ENCODE data around the gene FAM25G.
"Not testable (repeated sequence)": the region's sequence is repeated elsewhere in the genome, so short reads cannot be mapped to it uniquely, and the experiment has no call there.

The FAM25G gene

GRCh38 chr10:47491600-47491999 lies at the start of gene FAM25G:
Gene FAM25G (minus strand): TSS chr10:47491700. CDS start chr10:47491674, 26 bp downstream.
- not testable (repeated sequence) for H3K9me3 ChIP-seq (ENCODE audit: insufficient read depth, low read length, severe bottlenecking)

GRCh38 chr10:47536430-47536829 lies 44.9 kb upstream of the FAM25G start:
- H3K4me1 ChIP-seq (ENCODE audit: insufficient read depth, low read length); H3K79me2 ChIP-seq (ENCODE audit: insufficient read depth, low read length); H3K4me3 ChIP-seq (ENCODE audit: low read depth in 1 of 2, low read length in 2 of 2); H3K36me3 ChIP-seq (ENCODE audit: insufficient read depth, low read length); H2AFZ ChIP-seq (ENCODE audit: low read depth, low read length); H3K9ac ChIP-seq (ENCODE audit: low read depth, low read length); H3K27me3 ChIP-seq (ENCODE audit: insufficient read depth, low read length, poor library complexity); ATAC-seq (ENCODE audit: insufficient read depth, low read depth); H3K4me2 ChIP-seq (ENCODE audit: insufficient read depth, low read length); H4K20me1 ChIP-seq (ENCODE audit: insufficient read depth, low read length); H3K9me3 ChIP-seq (ENCODE audit: insufficient read depth, low read length, severe bottlenecking); DNase-seq; H3K27ac ChIP-seq (ENCODE audit: low read length): not testable (repeated sequence)

More at GRCh38 chr10:47491600-47491999, at the start of gene FAM25G:
- not testable (repeated sequence) for H3K27me3 ChIP-seq (ENCODE audit: insufficient read depth, low read length, poor library complexity); H3K4me3 ChIP-seq (ENCODE audit: low read depth in 1 of 2, low read length in 2 of 2); H3K4me1 ChIP-seq (ENCODE audit: insufficient read depth, low read length); H3K4me2 ChIP-seq (ENCODE audit: insufficient read depth, low read length); H3K79me2 ChIP-seq (ENCODE audit: insufficient read depth, low read length); ATAC-seq (ENCODE audit: insufficient read depth, low read depth); H3K36me3 ChIP-seq (ENCODE audit: insufficient read depth, low read length); H4K20me1 ChIP-seq (ENCODE audit: insufficient read depth, low read length); H3K9ac ChIP-seq (ENCODE audit: low read depth, low read length); DNase-seq; H3K27ac ChIP-seq (ENCODE audit: low read length); H2AFZ ChIP-seq (ENCODE audit: low read depth, low read length)

GRCh38 chr10:47523475-47523874 lies 32.0 kb upstream of the FAM25G start, which contains the start of gene AGAP9:
Gene AGAP9 (minus strand): TSS chr10:47523638. CDS start chr10:47523526, 112 bp downstream.
- not testable (repeated sequence) for H3K9ac ChIP-seq (ENCODE audit: low read depth, low read length); H3K9me3 ChIP-seq (ENCODE audit: insufficient read depth, low read length, severe bottlenecking); H3K4me3 ChIP-seq (ENCODE audit: low read depth in 1 of 2, low read length in 2 of 2); H3K27ac ChIP-seq (ENCODE audit: low read length); H3K4me2 ChIP-seq (ENCODE audit: insufficient read depth, low read length); H3K27me3 ChIP-seq (ENCODE audit: insufficient read depth, low read length, poor library complexity); H3K79me2 ChIP-seq (ENCODE audit: insufficient read depth, low read length); ATAC-seq (ENCODE audit: insufficient read depth, low read depth); H3K4me1 ChIP-seq (ENCODE audit: insufficient read depth, low read length); H3K36me3 ChIP-seq (ENCODE audit: insufficient read depth, low read length); H4K20me1 ChIP-seq (ENCODE audit: insufficient read depth, low read length); H2AFZ ChIP-seq (ENCODE audit: low read depth, low read length); DNase-seq

- not testable (repeated sequence) for H3K79me2 ChIP-seq (ENCODE audit: insufficient read depth, low read length); DNase-seq; H3K27me3 ChIP-seq (ENCODE audit: insufficient read depth, low read length, poor library complexity); ATAC-seq (ENCODE audit: insufficient read depth, low read depth); H3K4me3 ChIP-seq (ENCODE audit: low read depth in 1 of 2, low read length in 2 of 2); H3K4me2 ChIP-seq (ENCODE audit: insufficient read depth, low read length); H2AFZ ChIP-seq (ENCODE audit: low read depth, low read length); H3K9ac ChIP-seq (ENCODE audit: low read depth, low read length); H3K36me3 ChIP-seq (ENCODE audit: insufficient read depth, low read length); H3K4me1 ChIP-seq (ENCODE audit: insufficient read depth, low read length); H3K9me3 ChIP-seq (ENCODE audit: insufficient read depth, low read length, severe bottlenecking); H3K27ac ChIP-seq (ENCODE audit: low read length); H4K20me1 ChIP-seq (ENCODE audit: insufficient read depth, low read length)
Observed at GRCh38 chr10:47502313-47502712, 10.8 kb upstream of the FAM25G start.

GRCh38 chr10:47494226-47494625 lies 2.7 kb upstream of the FAM25G start:
- H3K4me1 ChIP-seq (ENCODE audit: insufficient read depth, low read length): not testable (repeated sequence)

GRCh38 chr10:47489630-47490029 lies 1.9 kb downstream of the FAM25G start:
- not testable (repeated sequence) for H3K4me3 ChIP-seq (ENCODE audit: low read depth in 1 of 2, low read length in 2 of 2); H3K27ac ChIP-seq (ENCODE audit: low read length); H3K4me1 ChIP-seq (ENCODE audit: insufficient read depth, low read length); H3K36me3 ChIP-seq (ENCODE audit: insufficient read depth, low read length); H3K79me2 ChIP-seq (ENCODE audit: insufficient read depth, low read length); DNase-seq; H3K4me2 ChIP-seq (ENCODE audit: insufficient read depth, low read length); H3K27me3 ChIP-seq (ENCODE audit: insufficient read depth, low read length, poor library complexity); ATAC-seq (ENCODE audit: insufficient read depth, low read depth); H3K9ac ChIP-seq (ENCODE audit: low read depth, low read length); H2AFZ ChIP-seq (ENCODE audit: low read depth, low read length); H4K20me1 ChIP-seq (ENCODE audit: insufficient read depth, low read length); H3K9me3 ChIP-seq (ENCODE audit: insufficient read depth, low read length, severe bottlenecking)

More at GRCh38 chr10:47494226-47494625, 2.7 kb upstream of the FAM25G start:
- H3K27me3 ChIP-seq (ENCODE audit: insufficient read depth, low read length, poor library complexity); DNase-seq; H3K9ac ChIP-seq (ENCODE audit: low read depth, low read length); H4K20me1 ChIP-seq (ENCODE audit: insufficient read depth, low read length); ATAC-seq (ENCODE audit: insufficient read depth, low read depth); H3K9me3 ChIP-seq (ENCODE audit: insufficient read depth, low read length, severe bottlenecking); H3K27ac ChIP-seq (ENCODE audit: low read length); H3K4me3 ChIP-seq (ENCODE audit: low read depth in 1 of 2, low read length in 2 of 2); H2AFZ ChIP-seq (ENCODE audit: low read depth, low read length); H3K36me3 ChIP-seq (ENCODE audit: insufficient read depth, low read length); H3K4me2 ChIP-seq (ENCODE audit: insufficient read depth, low read length); H3K79me2 ChIP-seq (ENCODE audit: insufficient read depth, low read length): not testable (repeated sequence)

GRCh38 chr10:47485943-47486342 lies 5.6 kb downstream of the FAM25G start:
- not testable (repeated sequence) for DNase-seq

GRCh38 chr10:47484786-47485185 lies 6.7 kb downstream of the FAM25G start:
- H3K9me3 ChIP-seq (ENCODE audit: insufficient read depth, low read length, severe bottlenecking); H3K4me1 ChIP-seq (ENCODE audit: insufficient read depth, low read length); ATAC-seq (ENCODE audit: insufficient read depth, low read depth); H3K36me3 ChIP-seq (ENCODE audit: insufficient read depth, low read length); H2AFZ ChIP-seq (ENCODE audit: low read depth, low read length); H3K9ac ChIP-seq (ENCODE audit: low read depth, low read length); H4K20me1 ChIP-seq (ENCODE audit: insufficient read depth, low read length); H3K4me2 ChIP-seq (ENCODE audit: insufficient read depth, low read length); H3K79me2 ChIP-seq (ENCODE audit: insufficient read depth, low read length); H3K4me3 ChIP-seq (ENCODE audit: low read depth in 1 of 2, low read length in 2 of 2); H3K27ac ChIP-seq (ENCODE audit: low read length); DNase-seq; H3K27me3 ChIP-seq (ENCODE audit: insufficient read depth, low read length, poor library complexity): not testable (repeated sequence)

More at GRCh38 chr10:47485943-47486342, 5.6 kb downstream of the FAM25G start:
- H3K9me3 ChIP-seq (ENCODE audit: insufficient read depth, low read length, severe bottlenecking); H2AFZ ChIP-seq (ENCODE audit: low read depth, low read length); H3K4me3 ChIP-seq (ENCODE audit: low read depth in 1 of 2, low read length in 2 of 2); H3K27me3 ChIP-seq (ENCODE audit: insufficient read depth, low read length, poor library complexity); ATAC-seq (ENCODE audit: insufficient read depth, low read depth); H3K9ac ChIP-seq (ENCODE audit: low read depth, low read length); H3K4me2 ChIP-seq (ENCODE audit: insufficient read depth, low read length); H3K79me2 ChIP-seq (ENCODE audit: insufficient read depth, low read length); H3K4me1 ChIP-seq (ENCODE audit: insufficient read depth, low read length); H3K36me3 ChIP-seq (ENCODE audit: insufficient read depth, low read length); H3K27ac ChIP-seq (ENCODE audit: low read length); H4K20me1 ChIP-seq (ENCODE audit: insufficient read depth, low read length): not testable (repeated sequence)
